ENCODE measurements around the gene LTBP1.

DNA sequence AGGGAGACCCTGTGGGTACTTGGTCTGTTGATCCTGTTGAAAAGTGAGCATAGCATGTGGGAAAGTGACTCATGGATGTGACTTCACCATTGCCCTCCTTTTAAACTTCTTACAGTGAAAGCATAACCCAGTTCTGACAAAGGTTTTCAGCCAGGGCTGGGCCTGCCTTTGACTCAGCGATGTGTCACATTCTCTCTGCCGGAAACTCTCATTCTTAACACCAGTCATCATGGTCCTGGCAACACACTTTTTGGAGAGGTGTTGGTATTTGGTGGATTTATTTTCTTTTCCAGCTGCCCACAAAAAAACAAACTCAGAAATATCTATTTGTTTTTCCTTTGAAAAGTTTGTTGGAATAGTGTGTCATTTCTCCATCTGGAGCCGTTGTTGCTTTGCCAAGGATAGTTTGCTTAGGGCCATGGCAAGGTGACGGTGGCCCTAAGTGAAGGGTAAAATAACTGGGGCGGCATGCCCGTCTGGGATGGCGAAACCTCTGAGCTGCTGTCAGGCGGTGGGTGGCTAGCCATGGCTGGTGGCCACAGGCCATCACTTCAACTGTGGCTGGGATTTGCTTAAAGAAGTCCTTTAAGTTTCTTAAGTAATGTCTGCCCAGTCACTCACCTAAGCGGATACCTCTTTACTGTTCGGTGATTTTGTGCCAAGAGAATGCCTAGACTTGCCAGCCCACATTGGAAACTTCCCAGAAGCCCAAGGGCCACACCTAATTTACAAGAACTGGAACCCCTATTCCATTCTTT, 123.3 kb downstream of the LTBP1 start:
- TF ChIP-seq, protein P1, sequence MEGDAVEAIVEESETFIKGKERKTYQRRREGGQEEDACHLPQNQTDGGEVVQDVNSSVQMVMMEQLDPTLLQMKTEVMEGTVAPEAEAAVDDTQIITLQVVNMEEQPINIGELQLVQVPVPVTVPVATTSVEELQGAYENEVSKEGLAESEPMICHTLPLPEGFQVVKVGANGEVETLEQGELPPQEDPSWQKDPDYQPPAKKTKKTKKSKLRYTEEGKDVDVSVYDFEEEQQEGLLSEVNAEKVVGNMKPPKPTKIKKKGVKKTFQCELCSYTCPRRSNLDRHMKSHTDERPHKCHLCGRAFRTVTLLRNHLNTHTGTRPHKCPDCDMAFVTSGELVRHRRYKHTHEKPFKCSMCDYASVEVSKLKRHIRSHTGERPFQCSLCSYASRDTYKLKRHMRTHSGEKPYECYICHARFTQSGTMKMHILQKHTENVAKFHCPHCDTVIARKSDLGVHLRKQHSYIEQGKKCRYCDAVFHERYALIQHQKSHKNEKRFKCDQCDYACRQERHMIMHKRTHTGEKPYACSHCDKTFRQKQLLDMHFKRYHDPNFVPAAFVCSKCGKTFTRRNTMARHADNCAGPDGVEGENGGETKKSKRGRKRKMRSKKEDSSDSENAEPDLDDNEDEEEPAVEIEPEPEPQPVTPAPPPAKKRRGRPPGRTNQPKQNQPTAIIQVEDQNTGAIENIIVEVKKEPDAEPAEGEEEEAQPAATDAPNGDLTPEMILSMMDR (IDR thresholded peaks at IDR 0.05): no peak
- no peak for TF ChIP-seq POLR2A (IDR thresholded peaks at IDR 0.05)
- TF ChIP-seq POLR2AphosphoS5 (IDR thresholded peaks at IDR 0.05): peak in 1 of 3 donors; percentile 16

Data from transverse colon (tissue), 4 donors.